ENCODE measurements around the gene B3GALT5.
A peak's percentile ranks its signal among the peaks of the same experiment; 100 is the strongest.

DNA sequence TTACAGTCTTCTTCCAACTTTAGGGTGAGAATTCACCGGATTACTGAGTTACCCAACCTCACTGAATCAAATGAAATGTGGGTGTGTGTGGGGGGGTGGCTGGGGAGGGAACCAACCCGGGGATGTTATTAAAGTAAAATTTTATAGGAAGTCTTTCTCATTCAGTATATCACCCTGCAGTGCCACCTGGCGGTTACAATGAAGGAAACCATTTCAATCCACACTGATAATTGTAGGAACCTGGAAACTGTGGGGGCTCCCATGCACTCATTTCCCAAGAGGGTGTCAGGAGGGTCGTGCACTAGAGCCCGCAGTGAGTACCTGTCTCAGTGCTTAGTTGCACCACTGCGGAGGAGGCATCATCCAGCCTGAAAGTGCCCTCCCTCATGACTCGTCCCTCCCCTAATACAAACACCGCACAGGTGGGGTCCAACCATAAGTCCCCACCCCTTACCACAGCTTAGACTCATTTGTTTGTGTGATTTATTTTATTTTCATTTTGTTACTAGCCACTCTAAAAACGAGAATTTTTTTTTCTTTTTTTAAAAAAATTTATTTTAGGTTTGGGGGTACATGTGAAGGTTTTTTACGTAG is 103.2 kb downstream of the B3GALT5 start:
- TF ChIP-seq, protein P1, sequence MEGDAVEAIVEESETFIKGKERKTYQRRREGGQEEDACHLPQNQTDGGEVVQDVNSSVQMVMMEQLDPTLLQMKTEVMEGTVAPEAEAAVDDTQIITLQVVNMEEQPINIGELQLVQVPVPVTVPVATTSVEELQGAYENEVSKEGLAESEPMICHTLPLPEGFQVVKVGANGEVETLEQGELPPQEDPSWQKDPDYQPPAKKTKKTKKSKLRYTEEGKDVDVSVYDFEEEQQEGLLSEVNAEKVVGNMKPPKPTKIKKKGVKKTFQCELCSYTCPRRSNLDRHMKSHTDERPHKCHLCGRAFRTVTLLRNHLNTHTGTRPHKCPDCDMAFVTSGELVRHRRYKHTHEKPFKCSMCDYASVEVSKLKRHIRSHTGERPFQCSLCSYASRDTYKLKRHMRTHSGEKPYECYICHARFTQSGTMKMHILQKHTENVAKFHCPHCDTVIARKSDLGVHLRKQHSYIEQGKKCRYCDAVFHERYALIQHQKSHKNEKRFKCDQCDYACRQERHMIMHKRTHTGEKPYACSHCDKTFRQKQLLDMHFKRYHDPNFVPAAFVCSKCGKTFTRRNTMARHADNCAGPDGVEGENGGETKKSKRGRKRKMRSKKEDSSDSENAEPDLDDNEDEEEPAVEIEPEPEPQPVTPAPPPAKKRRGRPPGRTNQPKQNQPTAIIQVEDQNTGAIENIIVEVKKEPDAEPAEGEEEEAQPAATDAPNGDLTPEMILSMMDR (IDR thresholded peaks at IDR 0.05): peak in 2 of 3 experiments; percentile 10 to 63
- TF ChIP-seq POLR2A (IDR thresholded peaks at IDR 0.05): no peak

Measured in testis (tissue), 2 donors.